Testis (tissue), 3 donors: ENCODE results near the gene TFEC. TPM values are rescaled to one million over a fixed set of nuclear protein-coding genes. Genes with fewer than 3 reads are reported as not detected.

Source experiments
- DNase-seq: peaks from one replicate; pipeline ENCODE4 v3.0.0-alpha.2; 2019
- H3K27ac ChIP-seq, 2 donors: fragments of 200-600 bp; sonication (generic); one replicate each; pipeline ENCODE4 v1.5.1; 2019
- H3K27me3 ChIP-seq: fragments of 200-600 bp; sonication (generic); one replicate; pipeline ENCODE4 v1.5.1; 2019
- H3K36me3 ChIP-seq: fragments of 200-600 bp; sonication (generic); one replicate; pipeline ENCODE4 v1.5.1; 2017; ENCODE audit warnings: low read depth; ENCODE audit errors: missing control alignments
- H3K4me1 ChIP-seq: fragments of 200-600 bp; sonication (generic); one replicate; pipeline ENCODE4 v1.5.1; 2019
- H3K4me3 ChIP-seq, 2 donors: fragments of 200-600 bp; sonication (generic); one replicate each; pipeline ENCODE4 v1.5.1; 2017 to 2019
- H3K9me3 ChIP-seq: fragments of 200-600 bp; sonication (generic); one replicate; pipeline ENCODE4 v1.5.1; 2017
- CTCF ChIP-seq, 3 experiments: fragments of 450-650 bp in 2 of 3; fragments of 200-600 bp in 1 of 3; sonication (generic) in 1 of 3; IDR thresholded peaks; one replicate each; pipeline ENCODE4 v1.5.1; 2016 to 2019; ENCODE audit warnings: antibody characterized with exemption in 3 of 3, mild to moderate bottlenecking in 2 of 3, moderate library complexity in 1 of 3
- POLR2A ChIP-seq: fragments of 450-650 bp; IDR thresholded peaks from one replicate; pipeline ENCODE4 v1.6.1; 2017; ENCODE audit warnings: antibody characterized with exemption, mild to moderate bottlenecking, moderate library complexity
- WGBS, 2 donors: methylation state at CpG; one replicate each; pipeline ENCODE4 v1.1.5; 2018; 5-methylcytosine and 5-hydroxymethylcytosine counted together
- intact Hi-C: fragments of 100-400 bp; cut with DNase I; formaldehyde crosslinking; loops from one replicate; pipeline ENCODE4 v1.15.1; 2023; ENCODE audit warnings: low total_unique reads
- polyA plus RNA-seq: library from polyadenylated mRNA; stranded (reverse); fragments of 350-450 nt; fragmentation: Illumina TruSeq; extraction: RNeasy Lipid Tissue Mini Kit (QIAGEN cat#74804); gene quantifications from one replicate; pipeline ENCODE4 v1.2.3, GENCODE V29; 2014; ENCODE audit warnings: low read depth, low replicate concordance; ENCODE audit not compliant: insufficient read depth
- total RNA-seq, 2 donors: library from RNA; depleted of rRNA; stranded (reverse); fragments of >200 nt; gene quantifications; one replicate each; pipeline ENCODE4 v1.2.3, GENCODE V29; 2016

Gene TFEC
- total and polyA plus RNA-seq, 3 donors from 2014 or later, result 1.8 to 4.1 (median 2.6) TPM

DNA sequence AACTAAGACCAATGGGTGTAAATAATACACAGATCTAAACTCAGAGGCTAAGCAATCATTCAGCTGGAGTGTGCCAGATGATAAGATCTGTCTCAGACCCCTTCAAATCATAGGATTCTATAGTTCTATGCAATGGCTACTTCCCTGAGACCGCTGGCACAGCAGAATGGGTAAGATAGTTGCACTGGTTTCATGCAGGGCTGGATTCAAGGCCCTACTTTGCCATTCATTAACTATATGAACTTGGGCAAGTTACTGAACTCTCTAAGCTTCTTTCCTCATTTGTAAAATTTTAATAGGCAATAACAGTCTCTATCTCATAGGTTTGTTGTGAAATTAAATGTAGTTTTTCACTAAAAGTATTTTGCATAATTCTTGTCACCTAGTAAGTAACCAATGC lies 62.0 kb downstream of the TFEC start:
- WGBS, 2 donors, result 88 to 90% methylated on average over 1 of the region's 1 CpG
- no peaks in the 10 kb centered on the region for H3K36me3 ChIP-seq
- H3K27ac ChIP-seq, result no peak overlapping the region
- no peaks in the 10 kb centered on the region for H3K9me3 ChIP-seq
- no peak for TF ChIP-seq POLR2A
- TF ChIP-seq CTCF (IDR thresholded peaks at IDR 0.05), result no peak
- no peaks in the 10 kb centered on the region for H3K27me3 ChIP-seq
- no peaks in the 10 kb centered on the region for H3K4me1 ChIP-seq
- H3K4me3 ChIP-seq, result no peak overlapping the region
- no peak for DNase-seq
- intact Hi-C loops, result no loop called here

DNA sequence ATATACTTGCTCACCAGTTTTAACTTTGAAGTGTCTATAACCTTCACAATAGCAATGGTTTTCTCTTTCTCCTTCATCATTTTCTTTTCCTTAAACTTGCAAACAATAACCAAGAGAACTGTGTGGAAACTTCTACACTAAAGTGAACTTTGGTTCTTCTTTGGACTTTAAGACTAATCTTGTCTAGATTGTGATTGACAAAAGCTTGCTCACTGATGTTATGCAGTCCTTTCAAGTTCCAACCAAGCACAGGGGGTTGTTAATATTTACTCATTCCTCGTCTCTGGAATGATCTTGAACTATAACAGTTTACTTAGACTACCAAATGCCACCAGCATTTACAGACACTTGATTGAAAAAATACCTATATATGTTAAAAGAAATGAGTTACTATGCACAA lies 62.4 kb downstream of the TFEC start:
- H3K36me3 ChIP-seq, result no peaks in the 10 kb centered on the region
- TF ChIP-seq CTCF (IDR thresholded peaks at IDR 0.05) (no peak), POLR2A (no peak)
- no peaks in the 10 kb centered on the region for H3K4me1 ChIP-seq
- 62 to 86% methylated on average over 1 of the region's 1 CpG for WGBS, 2 donors
- no peaks in the 10 kb centered on the region for H3K27me3 ChIP-seq
- no peak for DNase-seq
- H3K9me3 ChIP-seq, result no peaks in the 10 kb centered on the region
- no peak overlapping the region for H3K4me3 ChIP-seq
- intact Hi-C loops, result no loop called here
- no peak overlapping the region for H3K27ac ChIP-seq

DNA sequence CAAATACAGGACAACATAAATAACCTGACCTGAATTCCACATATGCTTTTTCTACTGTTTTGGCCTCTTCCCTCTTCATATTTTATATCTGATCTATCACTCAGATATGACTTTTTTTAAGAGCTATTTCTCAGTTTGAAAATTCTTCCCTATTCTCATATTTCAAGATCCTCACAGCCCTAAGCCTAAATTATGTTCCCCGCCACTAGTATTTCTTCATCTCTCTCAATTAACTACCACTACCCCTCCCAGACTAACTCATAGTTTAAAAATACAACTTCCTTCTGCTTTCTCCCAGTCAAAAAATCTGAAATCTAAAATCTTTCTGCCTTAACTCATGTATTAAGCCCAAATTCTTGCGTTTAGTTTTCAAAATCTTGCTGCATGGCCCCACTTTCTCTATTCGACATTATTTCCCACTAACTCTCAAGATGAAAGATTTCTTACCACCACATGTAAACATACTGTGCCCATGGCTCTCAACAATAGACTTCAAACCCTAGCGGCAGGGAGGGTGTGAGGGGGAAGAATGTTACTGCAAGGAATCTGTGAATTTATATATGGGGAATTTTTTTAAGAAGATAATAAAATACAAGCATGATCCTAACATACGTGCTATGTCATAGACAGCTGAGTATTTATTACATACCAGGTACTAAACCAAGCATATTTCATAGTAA lies 64.6 kb downstream of the TFEC start:
- no peak for TF ChIP-seq CTCF (IDR thresholded peaks at IDR 0.05)
- no peak for TF ChIP-seq POLR2A
- no peaks in the 10 kb centered on the region for H3K27me3 ChIP-seq
- no peak overlapping the region for H3K4me3 ChIP-seq
- intact Hi-C loops, result no loop called here
- 82% methylated on average over 5 of the region's 5 CpGs for WGBS, 2 donors
- H3K36me3 ChIP-seq, result no peaks in the 10 kb centered on the region
- no peak overlapping the region for H3K27ac ChIP-seq
- DNase-seq, result no peak
- no peaks in the 10 kb centered on the region for H3K9me3 ChIP-seq
- no peaks in the 10 kb centered on the region for H3K4me1 ChIP-seq

GRCh38 chr7:115965236-115965635 lies 65.3 kb downstream of the TFEC start:
- TF ChIP-seq POLR2A (no peak), CTCF (IDR thresholded peaks at IDR 0.05) (no peak)
- intact Hi-C loops, result no loop called here
- no peaks in the 10 kb centered on the region for H3K27me3 ChIP-seq
- no peaks in the 10 kb centered on the region for H3K36me3 ChIP-seq
- H3K27ac ChIP-seq, result no peak overlapping the region
- H3K4me1 ChIP-seq, result no peaks in the 10 kb centered on the region
- no peak overlapping the region for H3K4me3 ChIP-seq
- 35 to 41% methylated on average over 1 of the region's 1 CpG for WGBS, 2 donors
- no peak for DNase-seq
- H3K9me3 ChIP-seq, result no peaks in the 10 kb centered on the region

GRCh38 chr7:115964799-115965198 lies 65.8 kb downstream of the TFEC start:
- Histone ChIP-seq H3K4me1 (no peaks in the 10 kb centered on the region), H3K27ac (no peak overlapping the region), H3K4me3 (no peak overlapping the region), H3K27me3 (no peaks in the 10 kb centered on the region), H3K36me3 (no peaks in the 10 kb centered on the region), H3K9me3 (no peaks in the 10 kb centered on the region)
- no peak for TF ChIP-seq POLR2A
- no peak for TF ChIP-seq CTCF (IDR thresholded peaks at IDR 0.05)
- intact Hi-C loops, result no loop called here
- WGBS, 2 donors, result 66 to 74% methylated on average over 1 of the region's 1 CpG
- DNase-seq, result no peak
